ENCODE measurements around the gene BCL7B. TPM values are rescaled to one million over a fixed set of nuclear protein-coding genes. Genes with fewer than 3 reads are reported as not detected.
"Not testable (repeated sequence)": the region's sequence is repeated elsewhere in the genome, so short reads cannot be mapped to it uniquely, and the experiment has no call there.

Gene BCL7B
- total and polyA plus RNA-seq, 9 donors, result 29.5 to 52.4 (median 34.0) TPM

GRCh38 chr7:73582664-73583202, 25.2 kb upstream of the BCL7B start:
- DNase-seq, result no peak
- Histone ChIP-seq H3K27ac (no peak overlapping the region), H3K27me3 (no peaks in the 10 kb centered on the region), H3K4me1 (ENCODE audit: insufficient read depth) (peaks cover 3% of the 10 kb centered on the region), H3K4me3 (no peak overlapping the region), H3K36me3 (no peaks in the 10 kb centered on the region), H3K9me3 (no peaks in the 10 kb centered on the region)
- WGBS, 3 donors, result 92 to 95% (median 92%) methylated on average over 6 of the region's 6 CpGs
- intact Hi-C loops (cut with DNase I), result no loop called here
- TF ChIP-seq CTCF (IDR thresholded peaks at IDR 0.05), result no peak
- no peak for TF ChIP-seq EP300 (IDR thresholded peaks at IDR 0.05)
- TF ChIP-seq POLR2A (IDR thresholded peaks at IDR 0.05), result no peak

DNA sequence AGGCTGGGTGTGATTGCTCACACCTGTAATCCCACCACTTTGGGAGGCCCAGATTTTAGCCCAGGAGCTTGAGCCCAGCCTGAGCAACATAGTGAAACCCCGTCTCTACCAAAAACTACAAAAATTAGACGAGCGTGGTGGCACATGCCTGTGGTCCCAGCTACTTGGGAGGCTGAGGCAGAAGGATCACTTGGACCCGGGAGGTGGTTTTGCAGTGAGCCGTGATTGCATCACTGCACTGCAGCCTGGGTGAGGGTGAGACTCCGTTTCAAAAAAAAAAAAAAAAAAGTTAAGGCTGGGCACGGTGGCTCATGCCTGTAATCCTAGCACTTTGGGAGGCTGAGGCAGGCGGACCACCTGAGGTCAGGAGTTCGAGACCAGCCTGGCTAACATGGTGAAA, 23.5 kb upstream of the BCL7B start:
- peaks cover 10% of the 10 kb centered on the region for H3K4me1 ChIP-seq (ENCODE audit: insufficient read depth)
- H3K4me3 ChIP-seq; intact Hi-C loops (cut with DNase I); DNase-seq; H3K9me3 ChIP-seq; H3K36me3 ChIP-seq; H3K27ac ChIP-seq; H3K27me3 ChIP-seq: not testable (repeated sequence)
- 82 to 90% (median 87%) methylated on average over 9 of the region's 9 CpGs for WGBS, 3 donors

DNA sequence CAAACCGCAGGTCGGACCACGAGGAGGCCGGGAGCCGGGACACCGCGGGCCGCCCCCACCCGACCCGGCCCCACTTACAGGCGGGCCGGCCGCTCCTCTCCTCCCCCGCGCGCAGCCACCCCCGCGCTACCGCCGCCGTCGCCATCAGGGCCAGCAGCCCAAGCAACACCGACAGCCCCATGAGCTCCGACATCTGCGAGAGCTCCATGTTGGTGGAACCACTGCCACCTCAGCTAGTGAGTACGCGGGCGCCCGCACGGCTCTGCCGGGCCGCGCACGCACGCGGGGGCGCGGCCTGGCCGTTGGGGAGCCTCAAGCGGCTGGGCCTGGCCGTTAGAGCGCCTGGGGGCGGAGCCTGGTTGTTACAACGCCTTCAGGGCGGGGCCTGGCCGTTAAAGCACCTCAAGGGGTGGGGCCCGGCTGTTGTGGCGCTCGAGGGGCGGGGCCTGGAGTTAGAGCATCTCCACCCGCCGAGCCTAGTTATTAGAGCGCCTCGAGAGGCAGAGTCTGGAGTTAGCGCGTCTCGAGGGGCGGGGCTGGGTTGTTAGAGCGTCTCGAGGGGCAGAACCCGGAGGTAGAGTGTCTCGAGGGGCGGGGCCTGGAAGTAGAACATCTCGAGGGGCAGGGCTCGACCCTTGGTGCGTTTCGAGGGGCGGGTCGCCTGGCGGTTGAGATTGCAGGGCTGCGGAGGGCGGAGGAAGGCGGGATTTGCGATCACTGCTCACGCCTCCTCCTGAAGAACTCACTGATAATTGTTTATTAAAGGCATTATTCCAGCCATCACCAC, 21.0 kb upstream of the BCL7B start, which contains the start of gene TBL2:
Gene TBL2, minus strand, starts transcription at position 238 of the 787 bp plus-strand sequence. Its CDS starts 30 bp downstream, at position 208.
- H3K4me3 ChIP-seq, result peak within 1 kb of the TSS; percentile 89
- H3K36me3 ChIP-seq, result no peaks in the 10 kb centered on the region
- H3K9me3 ChIP-seq, result no peaks in the 10 kb centered on the region
- peak; percentile 98 to 100 (median 99) for DNase-seq
- intact Hi-C loops (cut with DNase I), result loop anchor here in 1 of 4 donors (10.0 kb wide), 1 partner anchor 54 kb away; the partner anchor contains the start of gene BAZ1B
- TF ChIP-seq CTCF (IDR thresholded peaks at IDR 0.05) (peak; percentile 9 to 16 (median 12)), EP300 (IDR thresholded peaks at IDR 0.05) (no peak), POLR2A (IDR thresholded peaks at IDR 0.05) (peak; percentile 92)
- H3K27ac ChIP-seq, result peak within 1 kb of the TSS; percentile 80 to 88
- H3K27me3 ChIP-seq, result no peaks in the 10 kb centered on the region
- peaks cover 10% of the 10 kb centered on the region for H3K4me1 ChIP-seq (ENCODE audit: insufficient read depth)
- WGBS, 3 donors, result 0 to 1% (median 0%) methylated on average over 37 to 75 of the region's 75 CpGs

GRCh38 chr7:73577627-73578341, 20.3 kb upstream of the BCL7B start:
- H3K27ac ChIP-seq, result peak overlapping the region; percentile 80 to 88
- intact Hi-C loops (cut with DNase I), result loop anchor here in 1 of 4 donors (10.0 kb wide), 1 partner anchor 53 kb away; the partner anchor contains the start of gene BAZ1B
- H3K4me3 ChIP-seq, result peak overlapping the region; percentile 89
- TF ChIP-seq POLR2A (IDR thresholded peaks at IDR 0.05) (no peak), CTCF (IDR thresholded peaks at IDR 0.05) (no peak), EP300 (IDR thresholded peaks at IDR 0.05) (no peak)
- peaks cover 10% of the 10 kb centered on the region for H3K4me1 ChIP-seq (ENCODE audit: insufficient read depth)
- WGBS, 3 donors, result 4 to 6% (median 5%) methylated on average over 25 to 32 of the region's 32 CpGs
- H3K27me3 ChIP-seq, result no peaks in the 10 kb centered on the region
- no peaks in the 10 kb centered on the region for H3K9me3 ChIP-seq
- H3K36me3 ChIP-seq, result no peaks in the 10 kb centered on the region
- DNase-seq, result no peak

All from ovary (tissue), 9 donors.